Posterior cingulate gyrus (tissue), 11 donors: ENCODE measurements around the gene S100B.
A peak's percentile ranks its signal among the peaks of the same experiment; 100 is the strongest.

Experiments
- DNase-seq, 10 donors: peaks; one replicate each; pipeline versions ENCODE4 v3.0.0 to v3.0.0-alpha.2; 2020 to 2021; ENCODE audit warnings: mixed read lengths in 3 of 10
- intact Hi-C: fragments of 100-400 bp; cut with DNase I; formaldehyde crosslinking; loops from one replicate; pipeline ENCODE4 v1.15.1; 2023

S100B gene

GRCh38 chr21:46604975-46605766 is at the start of gene S100B:
Gene S100B, minus strand, starts transcription at chr21:46605082. Its CDS starts 2,667 bp downstream, at chr21:46602415.
- intact Hi-C loops = no loop called here
- peak; percentile 76 to 98 (median 86) for DNase-seq

GRCh38 chr21:46651121-46651520 is 46.2 kb upstream of the S100B start:
- intact Hi-C loops = no loop called here
- DNase-seq = no peak

- no peak for DNase-seq
- intact Hi-C loops = no loop called here
Observed at GRCh38 chr21:46650476-46651098, 45.7 kb upstream of the S100B start.

GRCh38 chr21:46649356-46649755 is 44.5 kb upstream of the S100B start:
- DNase-seq = no peak
- intact Hi-C loops = no loop called here

GRCh38 chr21:46648539-46648938 is 43.7 kb upstream of the S100B start:
- no peak for DNase-seq
- intact Hi-C loops = no loop called here

GRCh38 chr21:46646541-46647154 is 41.8 kb upstream of the S100B start:
- no peak for DNase-seq
- intact Hi-C loops = no loop called here

GRCh38 chr21:46645840-46646239 is 41.0 kb upstream of the S100B start:
- intact Hi-C loops = no loop called here
- DNase-seq = no peak

GRCh38 chr21:46643379-46644177 is 38.7 kb upstream of the S100B start:
- no peak for DNase-seq
- intact Hi-C loops = no loop called here

- no peak for DNase-seq
- intact Hi-C loops = no loop called here
Observed at GRCh38 chr21:46641656-46642055, 36.8 kb upstream of the S100B start.

- no peak for DNase-seq
- intact Hi-C loops = no loop called here
Observed at GRCh38 chr21:46639489-46640386, 34.9 kb upstream of the S100B start.

GRCh38 chr21:46637952-46638746 is 33.3 kb upstream of the S100B start:
- no peak for DNase-seq
- intact Hi-C loops = no loop called here

- no peak for DNase-seq
- intact Hi-C loops = no loop called here
Observed at GRCh38 chr21:46636550-46637285, 31.8 kb upstream of the S100B start.

- DNase-seq = no peak
- intact Hi-C loops = no loop called here
Observed at GRCh38 chr21:46636181-46636512, 31.3 kb upstream of the S100B start.

- intact Hi-C loops = no loop called here
Observed at GRCh38 chr21:46635324-46636180, 30.7 kb upstream of the S100B start, which contains the start of gene PRMT2. Gene PRMT2, plus strand, starts transcription at chr21:46635674. Its CDS starts 1,278 bp downstream, at chr21:46636952.

GRCh38 chr21:46634966-46635323 is 30.1 kb upstream of the S100B start:
- peak in 6 of 10 donors; percentile 65 to 97 (median 77) for DNase-seq
- intact Hi-C loops = no loop called here

More at GRCh38 chr21:46635324-46636180, 30.7 kb upstream of the S100B start, which contains the start of gene PRMT2:
- peak; percentile 93 to 99 (median 95) for DNase-seq

GRCh38 chr21:46634427-46634826 is 29.5 kb upstream of the S100B start:
- no peak for DNase-seq
- intact Hi-C loops = no loop called here

GRCh38 chr21:46633566-46633965 is 28.7 kb upstream of the S100B start:
- intact Hi-C loops = no loop called here
- DNase-seq = no peak
